ENCODE results near the gene ANKFN1.

GRCh38 chr17:56543280-56543679, 390.0 kb downstream of the ANKFN1 start:
- TF ChIP-seq, protein P1, sequence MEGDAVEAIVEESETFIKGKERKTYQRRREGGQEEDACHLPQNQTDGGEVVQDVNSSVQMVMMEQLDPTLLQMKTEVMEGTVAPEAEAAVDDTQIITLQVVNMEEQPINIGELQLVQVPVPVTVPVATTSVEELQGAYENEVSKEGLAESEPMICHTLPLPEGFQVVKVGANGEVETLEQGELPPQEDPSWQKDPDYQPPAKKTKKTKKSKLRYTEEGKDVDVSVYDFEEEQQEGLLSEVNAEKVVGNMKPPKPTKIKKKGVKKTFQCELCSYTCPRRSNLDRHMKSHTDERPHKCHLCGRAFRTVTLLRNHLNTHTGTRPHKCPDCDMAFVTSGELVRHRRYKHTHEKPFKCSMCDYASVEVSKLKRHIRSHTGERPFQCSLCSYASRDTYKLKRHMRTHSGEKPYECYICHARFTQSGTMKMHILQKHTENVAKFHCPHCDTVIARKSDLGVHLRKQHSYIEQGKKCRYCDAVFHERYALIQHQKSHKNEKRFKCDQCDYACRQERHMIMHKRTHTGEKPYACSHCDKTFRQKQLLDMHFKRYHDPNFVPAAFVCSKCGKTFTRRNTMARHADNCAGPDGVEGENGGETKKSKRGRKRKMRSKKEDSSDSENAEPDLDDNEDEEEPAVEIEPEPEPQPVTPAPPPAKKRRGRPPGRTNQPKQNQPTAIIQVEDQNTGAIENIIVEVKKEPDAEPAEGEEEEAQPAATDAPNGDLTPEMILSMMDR (IDR thresholded peaks at IDR 0.05), result no peak
- no peak for TF ChIP-seq ZFX (IDR thresholded peaks at IDR 0.05; ENCODE audit: borderline replicate concordance)

Measured in 22Rv1 (cell line).